Mesenchymal stem cell (in vitro differentiated cells and primary cell): ENCODE measurements around the gene COLGALT1.
"Not testable (repeated sequence)": the region's sequence is repeated elsewhere in the genome, so short reads cannot be mapped to it uniquely, and the experiment has no call there.

Source experiments
- DNase-seq: peaks from one replicate; pipeline ENCODE4 v3.0.0-alpha.2; 2013
- H2AFZ ChIP-seq: one replicate; pipeline ENCODE4 v1.6.1; 2013; ENCODE audit warnings: low read depth, mild to moderate bottlenecking, control low read depth, inconsistent platforms, low read length, moderate library complexity
- H2AK5ac ChIP-seq: 2 replicates; pipeline ENCODE4 v1.6.1; 2013; ENCODE audit warnings: low read length, moderate library complexity, mild to moderate bottlenecking, inconsistent platforms; ENCODE audit not compliant: severe bottlenecking
- H2BK120ac ChIP-seq: one replicate; pipeline ENCODE4 v1.6.1; 2013; ENCODE audit warnings: low read depth, mild to moderate bottlenecking, inconsistent platforms, low read length, moderate library complexity
- H2BK12ac ChIP-seq, 2 experiments: one replicate each; pipeline ENCODE4 v1.6.1; 2013; ENCODE audit warnings: inconsistent platforms in 2 of 2, low read length in 2 of 2, mild to moderate bottlenecking in 2 of 2, moderate library complexity in 2 of 2, control low read depth in 1 of 2
- H2BK15ac ChIP-seq: one replicate; pipeline ENCODE4 v1.6.1; 2013; ENCODE audit warnings: mild to moderate bottlenecking, low read depth, inconsistent platforms; ENCODE audit not compliant: poor library complexity, severe bottlenecking
- H2BK5ac ChIP-seq: 2 replicates; pipeline ENCODE4 v1.6.1; 2013; ENCODE audit warnings: low read depth, mild to moderate bottlenecking, low read length, control low read depth, inconsistent platforms; ENCODE audit not compliant: poor library complexity, severe bottlenecking
- H3K14ac ChIP-seq, 2 experiments: one replicate each; pipeline ENCODE4 v1.6.1; 2013; ENCODE audit warnings: inconsistent platforms in 2 of 2, low read length in 2 of 2, control low read depth in 1 of 2, mild to moderate bottlenecking in 1 of 2, moderate library complexity in 1 of 2
- H3K18ac ChIP-seq, 2 experiments: one replicate each; pipeline ENCODE4 v1.6.1; 2013; ENCODE audit warnings: inconsistent platforms in 2 of 2, low read length in 2 of 2, control low read depth in 1 of 2, low read depth in 1 of 2, mild to moderate bottlenecking in 1 of 2
- H3K23ac ChIP-seq, 2 experiments: one replicate each; pipeline ENCODE4 v1.6.1; 2013; ENCODE audit warnings: inconsistent platforms in 2 of 2, low read length in 2 of 2, mild to moderate bottlenecking in 2 of 2, moderate library complexity in 2 of 2, control low read depth in 1 of 2
- H3K27ac ChIP-seq: 2 replicates; pipeline ENCODE4 v1.5.1; 2013; ENCODE audit warnings: mild to moderate bottlenecking, moderate library complexity, low read length, control low read depth, inconsistent platforms; ENCODE audit not compliant: poor library complexity, severe bottlenecking
- H3K27me3 ChIP-seq, 2 experiments: 2 replicates each; pipeline versions ENCODE4 v1.6.1 to v1.7.0; 2013; ENCODE audit warnings: low read length in 2 of 2, mild to moderate bottlenecking in 2 of 2, moderate library complexity in 2 of 2, control low read depth in 1 of 2, inconsistent platforms in 1 of 2; ENCODE audit not compliant: control insufficient read depth in 1 of 2, insufficient read depth in 1 of 2
- H3K36me3 ChIP-seq, 2 experiments: 2 replicates each; pipeline versions ENCODE4 v1.6.1 to v1.7.0; 2013; ENCODE audit warnings: low read length in 2 of 2, control low read depth in 1 of 2, inconsistent platforms in 1 of 2, low read depth in 1 of 2, mild to moderate bottlenecking in 1 of 2; ENCODE audit not compliant: insufficient read depth in 2 of 2, control insufficient read depth in 1 of 2
- H3K4ac ChIP-seq, 2 experiments: one replicate each; pipeline ENCODE4 v1.6.1; 2013; ENCODE audit warnings: inconsistent platforms in 2 of 2, low read length in 2 of 2, mild to moderate bottlenecking in 2 of 2, moderate library complexity in 2 of 2, control low read depth in 1 of 2, low read depth in 1 of 2
- H3K4me1 ChIP-seq: 2 replicates; pipeline ENCODE4 v1.6.1; 2013; ENCODE audit warnings: low read depth, low read length, control low read depth; ENCODE audit not compliant: control insufficient read depth, insufficient read depth
- H3K4me2 ChIP-seq: 2 replicates; pipeline ENCODE4 v1.6.1; 2013; ENCODE audit warnings: low read length, mild to moderate bottlenecking, inconsistent platforms; ENCODE audit not compliant: poor library complexity, severe bottlenecking
- H3K4me3 ChIP-seq, 2 experiments: 2 replicates each; pipeline versions ENCODE4 v1.5.1 to v1.7.0; 2013; ENCODE audit warnings: low read length in 2 of 2, mild to moderate bottlenecking in 2 of 2, control low read depth in 1 of 2, low read depth in 1 of 2; ENCODE audit not compliant: insufficient read depth in 1 of 2
- H3K79me1 ChIP-seq: replicated peaks from 2 replicates; pipeline ENCODE4 v1.6.1; 2013; ENCODE audit warnings: mild to moderate bottlenecking, control low read depth, low read length, inconsistent platforms; ENCODE audit not compliant: poor library complexity, severe bottlenecking
- H3K9ac ChIP-seq: 2 replicates; pipeline ENCODE4 v1.7.0; 2013; ENCODE audit warnings: mild to moderate bottlenecking, low read length, moderate library complexity
- H3K9me3 ChIP-seq: 2 replicates; pipeline ENCODE4 v1.7.0; 2013; ENCODE audit warnings: mild to moderate bottlenecking, low read length; ENCODE audit not compliant: control insufficient read depth
- H4K8ac ChIP-seq: one replicate; pipeline ENCODE4 v1.6.1; 2013; ENCODE audit warnings: inconsistent platforms, mild to moderate bottlenecking, low read length, moderate library complexity
- H4K91ac ChIP-seq: one replicate; pipeline ENCODE4 v1.6.1; 2013; ENCODE audit warnings: mild to moderate bottlenecking, low read length, inconsistent platforms
- WGBS: methylation state at CpG from one replicate; pipeline ENCODE4 v1.1.7; 2013; ENCODE audit warnings: mixed read lengths; 5-methylcytosine and 5-hydroxymethylcytosine counted together

Gene COLGALT1

GRCh38 chr19:17584132-17584531 is 28.7 kb downstream of the COLGALT1 start:
- Histone ChIP-seq H3K4me1 (peaks cover 4% of the 10 kb centered on the region), H2BK5ac (no peak overlapping the region), H2AFZ (no peak overlapping the region), H3K23ac (no peak overlapping the region), H3K27ac (no peak overlapping the region), H3K4me2 (no peak overlapping the region), H3K79me1 (no peaks in the 10 kb centered on the region), H3K36me3 (peaks cover 39 to 40% of the 10 kb centered on the region in 2 experiments), H2AK5ac (no peak overlapping the region), H3K27me3 (peaks cover 0 to 3% of the 10 kb centered on the region in 2 experiments), H3K18ac (no peak overlapping the region), H3K9ac (no peak overlapping the region), H4K91ac (no peak overlapping the region), H2BK12ac (no peak overlapping the region), H2BK120ac (no peak overlapping the region), H2BK15ac (no peak overlapping the region), H3K9me3 (no peaks in the 10 kb centered on the region), H3K4me3 (no peak overlapping the region), H3K14ac (no peak overlapping the region), H4K8ac (no peak overlapping the region), H3K4ac (no peak overlapping the region)
- no peak for DNase-seq
- whole genome bisulfite sequencing = 91% methylated on average over 3 of the region's 3 CpGs

GRCh38 chr19:17585395-17585794 is 29.9 kb downstream of the COLGALT1 start:
- WGBS = 66% methylated on average over 5 of the region's 7 CpGs
- H3K23ac ChIP-seq, H3K4me1 ChIP-seq, H2BK12ac ChIP-seq, H2AFZ ChIP-seq, H3K27ac ChIP-seq, H3K9me3 ChIP-seq, H2BK120ac ChIP-seq, H2BK15ac ChIP-seq, H3K9ac ChIP-seq, H3K4me2 ChIP-seq, DNase-seq, H3K79me1 ChIP-seq, H2AK5ac ChIP-seq, H4K91ac ChIP-seq, H4K8ac ChIP-seq, H3K14ac ChIP-seq, H3K4me3 ChIP-seq, H3K4ac ChIP-seq, H3K27me3 ChIP-seq, H2BK5ac ChIP-seq, H3K18ac ChIP-seq: not testable (repeated sequence)
- H3K36me3 ChIP-seq = peaks cover 27% of the 10 kb centered on the region in 2 experiments

GRCh38 chr19:17590866-17591265 is 35.4 kb downstream of the COLGALT1 start:
- Histone ChIP-seq H3K27me3 (peaks cover 3 to 7% of the 10 kb centered on the region in 2 experiments), H3K4me3 (no peak overlapping the region), H3K4me1 (no peaks in the 10 kb centered on the region), H3K18ac (no peak overlapping the region), H3K23ac (no peak overlapping the region), H2AK5ac (no peak overlapping the region), H4K8ac (no peak overlapping the region), H2BK120ac (no peak overlapping the region), H3K4ac (no peak overlapping the region), H2BK12ac (no peak overlapping the region), H3K9ac (no peak overlapping the region), H2AFZ (no peak overlapping the region), H3K79me1 (no peaks in the 10 kb centered on the region), H3K9me3 (no peaks in the 10 kb centered on the region), H3K4me2 (no peak overlapping the region), H2BK5ac (no peak overlapping the region), H2BK15ac (no peak overlapping the region), H3K27ac (no peak overlapping the region), H4K91ac (no peak overlapping the region), H3K36me3 (no peaks in the 10 kb centered on the region), H3K14ac (no peak overlapping the region)
- 100% methylated on average over 1 of the region's 1 CpG for WGBS
- DNase-seq = no peak

GRCh38 chr19:17594296-17594695 is 38.8 kb downstream of the COLGALT1 start:
- not testable (repeated sequence) for H3K36me3 ChIP-seq, H3K9me3 ChIP-seq, H3K27me3 ChIP-seq, H3K14ac ChIP-seq, H2BK5ac ChIP-seq, H3K4me1 ChIP-seq, DNase-seq, H3K4me3 ChIP-seq, H3K4ac ChIP-seq, H4K91ac ChIP-seq, H3K18ac ChIP-seq, H3K9ac ChIP-seq, H3K4me2 ChIP-seq, H3K23ac ChIP-seq, H2AK5ac ChIP-seq, H3K27ac ChIP-seq, H2AFZ ChIP-seq, H2BK120ac ChIP-seq, H2BK15ac ChIP-seq, H4K8ac ChIP-seq, H2BK12ac ChIP-seq, H3K79me1 ChIP-seq
- WGBS = 76% methylated on average over 7 of the region's 7 CpGs
